GM13977 (cell line): ENCODE measurements around the gene INTS14.
"Not testable (repeated sequence)": the region's sequence is repeated elsewhere in the genome, so short reads cannot be mapped to it uniquely, and the experiment has no call there.

Source experiments
- DNase-seq: peaks from one replicate; pipeline ENCODE4 v3.0.0; 2012; ENCODE audit warnings: low spot score
- in situ Hi-C: fragments of 300-500 bp; cut with MboI; formaldehyde crosslinking; loops from one replicate; pipeline ENCODE4 v1.12.0; 2022; ENCODE audit warnings: low sequenced_read_pairs, low pct_unique_long_range_greater_than_20kb, mixed read lengths, inconsistent platforms; ENCODE audit not compliant: unreplicated experiment
- TF ChIP-seq, protein P1 (sequence below): IDR thresholded peaks from 2 replicates; pipeline ENCODE4 v1.5.1; 2012; ENCODE audit warnings: mild to moderate bottlenecking, control low read depth; ENCODE audit not compliant: insufficient read depth; ENCODE audit errors: extremely low read depth, missing control alignments

Gene INTS14

DNA sequence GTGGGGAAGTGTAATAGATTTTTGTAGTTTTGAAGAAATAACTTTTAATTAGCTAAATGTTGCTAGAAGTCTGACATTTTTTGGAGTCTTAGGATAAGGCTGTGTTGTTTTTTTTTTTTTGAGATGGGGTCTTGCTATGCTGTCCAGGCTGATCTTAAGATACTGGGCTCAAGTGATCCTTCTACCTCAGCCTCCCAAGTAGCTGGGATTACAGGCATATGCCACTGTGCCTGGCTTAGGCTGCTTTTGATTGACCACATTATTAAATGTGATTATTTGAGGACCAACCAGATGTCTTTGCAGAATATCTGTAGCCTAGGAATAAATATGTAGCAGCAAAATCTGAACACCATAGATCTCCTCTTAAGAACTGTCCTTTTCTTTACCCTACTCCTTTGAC, 51.0 kb downstream of the INTS14 start:
- in situ Hi-C loops: no loop called here

DNA sequence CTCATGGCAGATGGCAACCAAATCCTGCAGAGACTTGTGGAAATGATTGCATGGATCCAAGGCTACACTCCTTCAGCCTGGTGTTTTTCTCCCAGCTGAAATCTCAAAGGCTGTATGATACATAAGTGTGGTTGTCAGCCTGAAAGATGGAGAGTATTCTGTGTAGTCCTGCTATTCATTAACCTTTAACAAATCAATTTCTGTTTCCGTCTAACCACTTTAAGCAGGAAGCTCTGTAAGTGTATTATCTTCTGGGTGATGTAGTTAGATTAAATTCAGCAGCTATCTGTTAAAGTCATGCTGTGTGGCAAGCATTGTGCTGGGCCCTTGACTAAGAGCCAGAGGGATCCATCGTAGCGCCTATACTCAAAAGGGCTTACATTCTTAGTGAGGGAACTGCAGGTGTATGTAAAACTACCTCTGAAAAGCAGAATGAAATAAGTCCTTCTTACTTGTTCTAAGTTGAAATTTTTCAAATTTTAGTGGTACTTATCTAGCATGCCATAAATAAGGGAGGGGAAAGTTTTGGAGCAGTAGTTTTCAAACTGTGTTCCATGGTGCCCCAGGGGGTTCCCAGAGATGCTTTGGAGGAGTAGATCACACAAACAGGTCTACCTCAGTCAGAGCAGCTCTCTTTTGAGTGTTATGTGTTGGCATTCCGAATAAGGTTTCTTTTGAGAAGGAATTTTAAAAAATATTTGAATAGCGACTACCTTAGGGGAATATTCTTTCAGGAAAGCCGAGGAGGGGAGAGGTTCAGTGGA, 51.8 kb downstream of the INTS14 start:
- TF ChIP-seq, protein P1, sequence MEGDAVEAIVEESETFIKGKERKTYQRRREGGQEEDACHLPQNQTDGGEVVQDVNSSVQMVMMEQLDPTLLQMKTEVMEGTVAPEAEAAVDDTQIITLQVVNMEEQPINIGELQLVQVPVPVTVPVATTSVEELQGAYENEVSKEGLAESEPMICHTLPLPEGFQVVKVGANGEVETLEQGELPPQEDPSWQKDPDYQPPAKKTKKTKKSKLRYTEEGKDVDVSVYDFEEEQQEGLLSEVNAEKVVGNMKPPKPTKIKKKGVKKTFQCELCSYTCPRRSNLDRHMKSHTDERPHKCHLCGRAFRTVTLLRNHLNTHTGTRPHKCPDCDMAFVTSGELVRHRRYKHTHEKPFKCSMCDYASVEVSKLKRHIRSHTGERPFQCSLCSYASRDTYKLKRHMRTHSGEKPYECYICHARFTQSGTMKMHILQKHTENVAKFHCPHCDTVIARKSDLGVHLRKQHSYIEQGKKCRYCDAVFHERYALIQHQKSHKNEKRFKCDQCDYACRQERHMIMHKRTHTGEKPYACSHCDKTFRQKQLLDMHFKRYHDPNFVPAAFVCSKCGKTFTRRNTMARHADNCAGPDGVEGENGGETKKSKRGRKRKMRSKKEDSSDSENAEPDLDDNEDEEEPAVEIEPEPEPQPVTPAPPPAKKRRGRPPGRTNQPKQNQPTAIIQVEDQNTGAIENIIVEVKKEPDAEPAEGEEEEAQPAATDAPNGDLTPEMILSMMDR: no peak
- DNase-seq: no peak
- in situ Hi-C loops: no loop called here

More for the DNA sequence above, 51.0 kb downstream of the INTS14 start:
- TF ChIP-seq, protein P1: no peak
- DNase-seq: no peak

- DNase-seq: no peak
- in situ Hi-C loops: no loop called here
- TF ChIP-seq, protein P1: no peak
Observed at GRCh38 chr15:65558336-65558735, 52.6 kb downstream of the INTS14 start.

GRCh38 chr15:65556622-65557021, 54.3 kb downstream of the INTS14 start:
- no peak for DNase-seq
- in situ Hi-C loops: no loop called here
- TF ChIP-seq, protein P1: no peak

- no peak for DNase-seq
- in situ Hi-C loops: no loop called here
- TF ChIP-seq, protein P1: no peak
Observed at GRCh38 chr15:65553691-65554090, 57.2 kb downstream of the INTS14 start.

GRCh38 chr15:65552851-65553250, 58.1 kb downstream of the INTS14 start:
- DNase-seq, in situ Hi-C loops: not testable (repeated sequence)

DNA sequence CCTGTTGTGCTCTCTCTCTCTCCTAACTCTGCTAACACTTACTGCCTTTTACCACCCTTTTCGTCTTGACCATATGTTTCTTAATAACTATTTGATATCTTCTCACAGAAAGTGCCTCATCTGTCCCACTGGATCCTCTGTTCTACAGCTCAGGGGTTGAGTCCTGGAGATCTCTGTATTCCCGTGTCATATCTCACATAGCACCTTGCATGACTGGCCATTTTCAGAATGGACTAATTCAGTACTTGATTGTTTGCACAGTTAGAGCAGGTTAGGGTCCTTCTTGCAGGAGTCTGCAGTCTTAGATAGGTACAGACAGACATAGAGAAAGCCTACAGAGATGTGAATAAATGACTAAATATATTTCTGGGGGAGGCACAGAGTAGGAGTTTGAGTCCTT, 59.7 kb downstream of the INTS14 start:
- DNase-seq: no peak
- in situ Hi-C loops: no loop called here
- TF ChIP-seq, protein P1: no peak
